ENCODE measurements around the gene ARHGEF7. TPM values are rescaled to one million over a fixed set of nuclear protein-coding genes. Genes with fewer than 3 reads are reported as not detected.

Gene ARHGEF7
- total RNA-seq, 2 experiments from 2014 or later: 53.1 to 53.4 TPM

DNA sequence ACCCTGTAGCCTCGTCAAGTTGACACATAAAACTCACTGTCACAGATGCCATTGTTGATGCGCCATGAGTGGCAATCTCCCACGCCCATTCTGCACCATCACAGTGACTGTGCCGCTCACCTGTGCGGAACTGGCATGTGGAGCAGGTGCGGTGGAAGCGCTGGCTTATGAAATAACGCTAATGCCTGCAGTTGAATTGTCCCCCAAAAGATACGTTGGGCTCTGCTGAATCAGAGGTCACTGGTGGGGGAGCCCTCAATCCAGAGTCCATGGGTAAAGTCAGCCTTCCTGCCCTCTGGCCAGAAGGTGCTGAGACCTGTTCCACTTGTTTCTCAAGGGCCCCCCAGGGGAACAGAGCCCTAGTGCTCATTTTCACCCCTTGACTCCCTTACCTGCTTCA, 2.9 kb upstream of the ARHGEF7 start:
- peaks cover 13% of the 10 kb centered on the region for H3K4me1 Mint-ChIP-seq (ENCODE audit: low read depth)
- peaks cover 54% of the 10 kb centered on the region for H3K27me3 Mint-ChIP-seq
- H3K9me3 Mint-ChIP-seq: no peaks in the 10 kb centered on the region
- POLR2A ChIA-PET: no interaction called here
- CTCF ChIA-PET: no interaction called here
- H3K4me3 Mint-ChIP-seq: no peak overlapping the region
- no peak for DNase-seq
- intact Hi-C loops (cut with micrococcal nuclease): no loop called here
- no peak overlapping the region for H3K27ac Mint-ChIP-seq
- peaks cover 3% of the 10 kb centered on the region for H3K36me3 Mint-ChIP-seq

DNA sequence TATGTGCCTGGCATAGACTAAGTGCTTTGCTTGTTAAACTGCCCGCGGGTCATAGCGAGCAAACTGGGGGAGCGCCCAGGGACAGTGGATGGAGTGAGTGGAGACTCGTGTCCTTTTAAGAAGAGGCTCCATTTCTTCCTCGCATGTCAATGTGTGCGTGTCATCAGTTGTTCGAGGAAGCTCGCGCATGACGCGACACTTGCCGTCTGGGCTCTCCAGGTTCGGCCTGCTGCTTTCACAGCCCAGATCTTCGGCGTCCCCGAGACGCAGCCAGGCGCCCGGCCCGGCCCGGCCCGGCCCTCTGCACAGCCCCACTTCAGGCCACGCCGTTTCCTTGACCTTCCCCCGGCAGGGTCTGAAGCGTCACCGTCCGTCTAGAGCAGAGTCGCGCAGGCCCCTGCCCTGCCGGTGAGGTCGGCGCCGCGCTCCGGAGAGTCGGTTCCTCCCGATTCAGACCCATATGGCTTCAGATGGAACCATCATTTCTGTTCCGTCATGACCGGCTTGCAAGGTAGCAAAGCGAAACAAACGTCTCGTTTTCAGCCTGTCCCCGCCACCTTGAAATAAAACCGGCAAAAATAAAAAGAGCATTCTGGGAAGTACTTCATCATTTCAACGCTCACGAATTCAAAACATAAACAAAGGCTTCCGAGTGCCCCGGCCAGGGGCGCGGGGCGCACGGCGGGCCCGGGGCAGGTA, 599 bp upstream of the ARHGEF7 start:
- Mint-ChIP-seq H3K4me3 (peak overlapping the region; percentile 78), H3K4me1 (ENCODE audit: low read depth) (peaks cover 13% of the 10 kb centered on the region), H3K27me3 (peaks cover 61% of the 10 kb centered on the region), H3K9me3 (no peaks in the 10 kb centered on the region), H3K27ac (no peak overlapping the region), H3K36me3 (peaks cover 3% of the 10 kb centered on the region)
- ChIA-PET CTCF (no interaction called here), POLR2A (no interaction called here)
- intact Hi-C loops (cut with micrococcal nuclease): no loop called here
- DNase-seq: peak; percentile 32

DNA sequence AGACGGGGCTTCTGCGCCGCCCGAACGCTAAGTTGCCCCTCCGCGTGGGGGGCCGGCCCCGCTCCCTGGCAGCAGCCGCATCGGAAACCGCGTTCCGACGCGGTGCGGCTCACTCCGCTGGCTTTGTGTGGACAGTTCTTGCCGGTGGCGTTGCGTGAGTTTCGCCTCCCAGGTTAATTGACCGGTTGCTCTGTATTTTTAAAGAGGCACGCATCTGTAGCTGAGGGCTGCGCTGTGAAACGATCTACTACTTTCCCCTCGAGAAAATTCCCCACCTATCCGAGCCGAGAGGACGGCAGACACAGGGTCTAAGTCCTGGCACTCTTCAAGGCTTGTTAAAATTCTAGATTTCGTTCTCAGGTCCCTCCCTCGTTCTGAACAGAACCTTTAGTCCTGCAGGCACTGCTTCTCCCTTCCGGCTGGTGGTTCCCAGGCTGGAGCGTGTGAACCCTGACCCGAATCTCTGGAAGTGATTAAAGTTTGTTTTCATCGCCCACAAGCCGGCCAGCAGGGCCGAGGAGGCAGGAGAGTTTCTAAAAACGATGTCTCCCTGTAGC, 933 bp downstream of the ARHGEF7 start:
- POLR2A ChIA-PET: interaction anchor here (0.6 kb wide), 1 partner anchor 401 kb away, joined by 4 read pairs; no protein-coding TSS in a partner anchor
- no peak for DNase-seq
- Mint-ChIP-seq H3K36me3 (peaks cover 3% of the 10 kb centered on the region), H3K4me1 (ENCODE audit: low read depth) (peaks cover 13% of the 10 kb centered on the region), H3K9me3 (no peaks in the 10 kb centered on the region), H3K27ac (no peak overlapping the region), H3K4me3 (peak overlapping the region; percentile 65), H3K27me3 (peaks cover 57% of the 10 kb centered on the region)
- intact Hi-C loops (cut with micrococcal nuclease): no loop called here
- CTCF ChIA-PET: interaction anchor here (1.0 kb wide), 1 partner anchor 49 kb away, joined by 4 read pairs; no protein-coding TSS in a partner anchor

DNA sequence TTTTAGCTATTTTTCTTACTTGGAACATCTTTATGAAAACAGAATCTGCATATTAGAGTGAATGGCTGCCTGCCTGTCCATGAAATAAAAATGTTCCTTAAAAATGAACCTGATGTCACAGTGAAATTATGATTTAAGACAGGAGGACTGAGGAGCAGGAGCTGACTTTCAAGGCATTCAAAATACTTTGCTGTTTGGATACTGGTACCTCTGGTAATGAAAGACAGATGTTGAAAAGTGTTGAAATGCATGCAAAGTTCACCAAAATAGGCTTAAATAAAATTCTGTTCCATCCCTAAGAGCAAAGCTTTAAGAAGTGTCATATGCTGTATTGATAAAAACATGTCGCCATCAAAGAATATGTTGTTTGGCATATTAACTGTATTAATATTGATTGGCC, 1.7 kb downstream of the ARHGEF7 start:
- Mint-ChIP-seq H3K27me3 (peaks cover 58% of the 10 kb centered on the region), H3K4me1 (ENCODE audit: low read depth) (peaks cover 13% of the 10 kb centered on the region), H3K36me3 (peaks cover 3% of the 10 kb centered on the region), H3K4me3 (no peak overlapping the region), H3K27ac (no peak overlapping the region), H3K9me3 (no peaks in the 10 kb centered on the region)
- CTCF ChIA-PET: interaction anchor here (1.0 kb wide), 1 partner anchor 49 kb away, joined by 4 read pairs; no protein-coding TSS in a partner anchor
- POLR2A ChIA-PET: no interaction called here
- intact Hi-C loops (cut with micrococcal nuclease): no loop called here
- DNase-seq: no peak

DNA sequence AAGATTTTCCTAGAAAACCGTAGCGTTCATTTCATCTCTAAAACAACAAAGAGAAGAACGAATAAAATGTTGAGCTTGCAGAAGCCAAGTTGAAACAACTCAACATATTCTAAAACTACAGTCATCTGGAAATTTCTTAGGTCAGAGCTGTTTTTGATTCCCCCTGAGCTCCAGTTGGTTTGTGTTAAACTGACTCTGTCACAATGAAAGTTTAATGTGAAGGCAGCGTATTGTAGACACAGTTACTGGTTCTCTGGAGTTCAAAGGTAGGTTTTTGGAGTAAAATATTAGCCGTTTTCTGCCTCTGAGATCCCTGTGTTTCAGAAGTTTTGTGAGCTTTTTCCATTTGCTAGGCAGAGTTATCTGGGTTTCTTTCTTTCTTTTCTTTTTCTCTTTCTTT, 2.2 kb downstream of the ARHGEF7 start:
- intact Hi-C loops (cut with micrococcal nuclease): no loop called here
- H3K9me3 Mint-ChIP-seq: no peaks in the 10 kb centered on the region
- CTCF ChIA-PET: no interaction called here
- peaks cover 54% of the 10 kb centered on the region for H3K27me3 Mint-ChIP-seq
- POLR2A ChIA-PET: no interaction called here
- H3K4me1 Mint-ChIP-seq (ENCODE audit: low read depth): peaks cover 13% of the 10 kb centered on the region
- no peak overlapping the region for H3K4me3 Mint-ChIP-seq
- DNase-seq: no peak
- peaks cover 3% of the 10 kb centered on the region for H3K36me3 Mint-ChIP-seq
- H3K27ac Mint-ChIP-seq: no peak overlapping the region

DNA sequence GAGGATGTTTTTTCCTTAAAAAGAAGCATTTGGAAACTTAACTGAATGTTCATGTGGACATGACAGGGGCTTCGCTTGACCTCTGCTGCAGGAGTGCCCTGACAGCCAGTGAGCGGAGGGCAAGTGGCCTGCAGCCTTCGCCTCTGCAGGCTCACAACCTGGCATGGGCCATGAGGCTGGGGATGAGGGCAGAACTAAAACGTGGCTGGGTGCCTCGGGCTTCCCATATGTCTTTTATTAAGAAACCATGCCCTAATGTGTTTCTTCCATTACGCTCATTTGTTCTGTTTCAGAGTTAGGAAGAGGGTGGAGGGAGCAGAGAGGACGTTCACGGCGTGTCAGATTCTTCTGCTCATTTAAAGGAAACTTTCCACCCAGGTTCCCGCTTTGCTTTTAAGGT, 2.9 kb downstream of the ARHGEF7 start:
- H3K36me3 Mint-ChIP-seq: peaks cover 3% of the 10 kb centered on the region
- intact Hi-C loops (cut with micrococcal nuclease): no loop called here
- CTCF ChIA-PET: no interaction called here
- peaks cover 13% of the 10 kb centered on the region for H3K4me1 Mint-ChIP-seq (ENCODE audit: low read depth)
- H3K4me3 Mint-ChIP-seq: no peak overlapping the region
- H3K9me3 Mint-ChIP-seq: no peaks in the 10 kb centered on the region
- H3K27ac Mint-ChIP-seq: no peak overlapping the region
- POLR2A ChIA-PET: no interaction called here
- no peak for DNase-seq
- peaks cover 48% of the 10 kb centered on the region for H3K27me3 Mint-ChIP-seq

DNA sequence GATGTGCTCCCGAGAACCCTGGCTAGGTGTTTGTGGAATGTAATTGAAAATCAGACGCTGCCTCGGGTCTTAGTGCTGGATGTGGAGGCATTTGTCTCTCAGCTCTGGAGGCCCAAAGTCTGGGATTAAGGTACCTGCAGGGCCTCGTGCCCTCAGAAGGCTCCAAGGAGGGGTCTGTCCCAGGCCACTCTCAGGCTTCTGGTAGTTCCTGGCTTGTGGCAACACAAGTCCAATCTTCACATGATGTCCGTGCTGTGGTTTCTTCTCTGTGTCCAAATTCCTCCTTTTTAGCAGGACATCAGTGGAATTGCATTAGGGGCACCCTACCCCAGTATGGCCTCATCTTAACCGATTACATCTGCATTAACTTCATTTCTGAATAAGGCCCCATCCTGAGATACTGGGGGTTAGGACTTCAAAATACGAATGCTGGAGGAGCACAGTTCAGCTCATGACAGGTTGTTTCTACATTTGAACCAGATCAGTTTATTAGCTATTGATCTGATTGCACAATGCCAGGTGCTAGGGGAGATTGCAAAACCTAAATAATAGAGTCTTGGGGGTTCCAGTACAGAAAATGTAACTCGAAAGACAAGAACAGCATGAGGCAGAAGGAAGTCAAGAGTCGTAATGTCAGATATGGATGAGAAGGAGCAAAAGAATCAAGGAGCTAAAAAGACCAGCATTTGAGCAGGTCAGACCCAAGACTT, 3.9 kb downstream of the ARHGEF7 start:
- H3K36me3 Mint-ChIP-seq: peaks cover 3% of the 10 kb centered on the region
- peaks cover 10% of the 10 kb centered on the region for H3K4me1 Mint-ChIP-seq (ENCODE audit: low read depth)
- CTCF ChIA-PET: no interaction called here
- peaks cover 40% of the 10 kb centered on the region for H3K27me3 Mint-ChIP-seq
- intact Hi-C loops (cut with micrococcal nuclease): no loop called here
- no peaks in the 10 kb centered on the region for H3K9me3 Mint-ChIP-seq
- H3K4me3 Mint-ChIP-seq: no peak overlapping the region
- H3K27ac Mint-ChIP-seq: no peak overlapping the region
- DNase-seq: no peak
- POLR2A ChIA-PET: no interaction called here

DNA sequence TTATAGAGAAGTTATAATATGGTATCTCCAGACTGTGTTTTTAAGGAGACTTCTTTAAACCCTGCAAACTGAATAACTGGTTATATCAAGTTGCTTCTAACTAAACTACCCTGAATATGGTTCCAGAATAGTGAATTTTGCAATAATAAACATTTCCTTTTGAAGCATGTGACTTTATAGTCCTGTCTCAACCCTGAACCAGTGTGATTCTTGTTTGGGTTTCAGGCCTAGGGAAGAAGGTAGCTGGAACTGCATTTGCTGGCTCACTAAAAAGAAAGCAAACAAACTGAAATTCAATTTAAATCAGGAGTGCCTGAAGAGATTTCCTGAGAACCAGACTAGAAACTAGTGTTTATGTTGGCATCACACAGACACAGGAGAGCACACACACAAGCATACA, 4.9 kb downstream of the ARHGEF7 start:
- peaks cover 3% of the 10 kb centered on the region for H3K36me3 Mint-ChIP-seq
- H3K4me1 Mint-ChIP-seq (ENCODE audit: low read depth): peaks cover 4% of the 10 kb centered on the region
- ChIA-PET POLR2A (no interaction called here), CTCF (no interaction called here)
- no peak overlapping the region for H3K27ac Mint-ChIP-seq
- H3K4me3 Mint-ChIP-seq: no peak overlapping the region
- H3K9me3 Mint-ChIP-seq: no peaks in the 10 kb centered on the region
- peaks cover 33% of the 10 kb centered on the region for H3K27me3 Mint-ChIP-seq
- intact Hi-C loops (cut with micrococcal nuclease): no loop called here
- DNase-seq: no peak

DNA sequence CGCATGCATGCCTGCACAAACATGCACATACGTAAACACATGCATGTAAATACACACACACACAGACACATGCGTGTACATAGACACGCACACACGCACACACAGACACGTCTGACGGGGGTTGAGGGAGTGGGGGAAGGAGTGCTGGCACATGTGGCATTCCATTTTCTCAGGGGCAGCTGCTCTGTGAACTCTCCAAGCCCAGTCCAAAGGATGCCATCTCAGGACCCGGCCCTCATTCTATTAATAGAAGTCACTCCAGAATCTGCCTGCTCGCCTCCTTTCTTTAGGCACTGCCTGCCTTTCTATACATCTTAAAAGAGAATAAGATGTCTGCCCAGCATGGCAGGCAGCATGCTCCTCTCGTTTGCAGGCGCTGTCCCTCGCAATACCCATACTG, 5.3 kb downstream of the ARHGEF7 start:
- H3K27me3 Mint-ChIP-seq: peaks cover 33% of the 10 kb centered on the region
- no peak overlapping the region for H3K27ac Mint-ChIP-seq
- H3K9me3 Mint-ChIP-seq: no peaks in the 10 kb centered on the region
- no peak for DNase-seq
- peaks cover 4% of the 10 kb centered on the region for H3K4me1 Mint-ChIP-seq (ENCODE audit: low read depth)
- intact Hi-C loops (cut with micrococcal nuclease): no loop called here
- CTCF ChIA-PET: no interaction called here
- POLR2A ChIA-PET: no interaction called here
- H3K4me3 Mint-ChIP-seq: no peak overlapping the region
- H3K36me3 Mint-ChIP-seq: peaks cover 3% of the 10 kb centered on the region

DNA sequence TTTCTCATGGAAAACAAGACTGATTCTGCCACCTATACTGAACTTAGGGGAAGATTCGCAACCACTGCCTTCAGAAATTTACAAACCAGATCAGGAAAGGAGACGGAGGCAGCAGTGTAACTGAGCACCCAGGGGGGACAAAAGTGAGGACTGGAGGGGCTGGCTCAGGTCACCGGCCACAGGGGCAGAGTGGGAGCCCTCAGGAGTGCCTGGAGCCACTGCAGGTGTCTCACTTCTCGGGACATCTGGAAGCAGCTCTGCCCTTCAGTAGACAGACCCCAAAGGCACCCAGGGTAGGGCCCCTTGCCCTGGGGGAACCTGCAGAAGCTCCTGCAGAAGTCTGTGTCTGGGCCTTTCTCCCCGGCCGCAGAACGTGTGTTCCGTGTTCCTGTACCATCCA, 5.8 kb downstream of the ARHGEF7 start:
- Mint-ChIP-seq H3K27ac (no peak overlapping the region), H3K4me3 (no peak overlapping the region), H3K9me3 (no peaks in the 10 kb centered on the region), H3K27me3 (peaks cover 35% of the 10 kb centered on the region), H3K4me1 (ENCODE audit: low read depth) (peaks cover 3% of the 10 kb centered on the region), H3K36me3 (peaks cover 3% of the 10 kb centered on the region)
- ChIA-PET POLR2A (no interaction called here), CTCF (no interaction called here)
- intact Hi-C loops (cut with micrococcal nuclease): no loop called here
- DNase-seq: no peak

DNA sequence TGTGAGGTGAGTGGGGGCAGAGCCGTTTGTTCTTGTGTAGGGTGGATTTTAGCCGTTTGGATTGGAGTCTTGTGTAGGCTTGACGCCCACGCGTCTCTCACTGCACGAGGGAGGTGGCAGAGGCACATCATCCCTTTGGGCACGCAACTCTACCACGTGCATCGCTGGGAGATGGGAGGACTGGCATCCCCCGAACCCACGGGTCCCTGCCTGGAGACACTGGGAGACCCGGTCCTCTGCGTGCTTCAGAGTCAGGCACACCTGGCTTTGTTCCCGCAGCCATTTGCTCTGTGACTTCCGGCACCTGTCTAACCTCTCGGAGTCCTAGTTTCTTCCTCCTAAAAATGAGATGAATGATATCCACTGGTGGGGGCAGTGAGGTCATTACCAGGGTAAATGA, 6.4 kb downstream of the ARHGEF7 start:
- POLR2A ChIA-PET: no interaction called here
- peaks cover 31% of the 10 kb centered on the region for H3K27me3 Mint-ChIP-seq

DNA sequence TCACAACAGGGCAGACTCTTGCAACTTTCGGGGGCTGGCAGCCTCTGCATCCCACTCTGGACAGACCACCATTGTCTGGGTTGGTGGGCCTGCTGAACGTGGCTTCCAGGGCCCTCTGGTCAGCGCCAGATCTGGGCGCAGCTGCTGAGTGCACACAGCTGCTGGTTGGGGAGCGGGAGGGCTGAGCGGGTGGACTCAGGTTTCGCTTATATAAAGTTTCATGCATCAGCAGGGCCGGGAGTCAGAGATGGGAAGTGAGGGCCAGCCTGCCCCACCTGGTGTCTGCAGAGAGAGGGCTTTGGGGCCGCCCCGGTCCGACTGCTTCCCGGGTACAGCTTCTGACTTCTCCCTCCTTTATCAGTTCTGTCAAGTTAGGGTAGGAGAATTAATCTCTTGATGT, 6.9 kb downstream of the ARHGEF7 start:
- peaks cover 28% of the 10 kb centered on the region for H3K27me3 Mint-ChIP-seq
- intact Hi-C loops (cut with micrococcal nuclease): no loop called here

More for the DNA sequence above, 6.4 kb downstream of the ARHGEF7 start:
- Mint-ChIP-seq H3K36me3 (no peaks in the 10 kb centered on the region), H3K4me3 (no peak overlapping the region), H3K9me3 (no peaks in the 10 kb centered on the region), H3K27ac (no peak overlapping the region), H3K4me1 (ENCODE audit: low read depth) (no peaks in the 10 kb centered on the region)
- intact Hi-C loops (cut with micrococcal nuclease): no loop called here
- DNase-seq: no peak
- CTCF ChIA-PET: no interaction called here

DNA sequence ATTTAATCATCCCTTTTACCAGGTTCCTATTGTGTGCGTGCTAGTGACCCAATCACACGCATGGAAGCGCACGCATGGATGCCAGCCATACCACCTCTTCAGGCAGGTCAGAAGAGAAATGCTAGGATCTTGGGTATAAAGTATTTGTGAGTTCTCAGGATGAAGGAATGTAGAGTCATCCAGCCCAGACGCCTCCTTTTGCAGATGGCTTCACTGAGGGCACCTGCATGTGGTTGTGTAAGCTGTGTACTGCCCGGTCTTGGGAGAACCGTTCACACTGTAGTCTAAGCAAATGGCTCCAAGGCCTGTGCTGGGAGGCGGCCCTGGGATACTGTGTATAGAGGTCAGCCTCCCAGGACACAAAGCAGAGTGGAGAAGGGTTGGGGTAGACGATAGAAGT, 7.5 kb downstream of the ARHGEF7 start:
- H3K4me3 Mint-ChIP-seq: no peak overlapping the region
- ChIA-PET CTCF (no interaction called here), POLR2A (no interaction called here)
- no peaks in the 10 kb centered on the region for H3K9me3 Mint-ChIP-seq
- DNase-seq: no peak
- no peak overlapping the region for H3K27ac Mint-ChIP-seq
- no peaks in the 10 kb centered on the region for H3K36me3 Mint-ChIP-seq
- H3K4me1 Mint-ChIP-seq (ENCODE audit: low read depth): no peaks in the 10 kb centered on the region
- peaks cover 26% of the 10 kb centered on the region for H3K27me3 Mint-ChIP-seq
- intact Hi-C loops (cut with micrococcal nuclease): no loop called here

More for the DNA sequence above, 6.9 kb downstream of the ARHGEF7 start:
- Mint-ChIP-seq H3K27ac (no peak overlapping the region), H3K4me3 (no peak overlapping the region), H3K9me3 (no peaks in the 10 kb centered on the region), H3K4me1 (ENCODE audit: low read depth) (no peaks in the 10 kb centered on the region), H3K36me3 (no peaks in the 10 kb centered on the region)
- no peak for DNase-seq
- ChIA-PET POLR2A (no interaction called here), CTCF (no interaction called here)
